HFF-Myc (cell line): Measurements from ENCODE around the gene ENTPD1.
A peak's percentile ranks its signal among the peaks of the same experiment; 100 is the strongest.

ENCODE experiments used
- DNase-seq: peaks from one replicate; pipeline ENCODE4 v3.0.0-alpha.2; 2011; ENCODE audit warnings: low read depth; ENCODE audit errors: extremely low read depth
- H3K4me3 ChIP-seq: replicated peaks from 2 replicates; pipeline ENCODE4 v1.5.1; 2011; ENCODE audit warnings: low read depth, mild to moderate bottlenecking, control low read depth, low read length
- CTCF ChIP-seq: IDR thresholded peaks from 2 replicates; pipeline ENCODE4 v1.5.1; 2012; ENCODE audit warnings: mild to moderate bottlenecking, low read depth, low read length, control low read depth; ENCODE audit errors: missing control alignments

The ENTPD1 gene

DNA sequence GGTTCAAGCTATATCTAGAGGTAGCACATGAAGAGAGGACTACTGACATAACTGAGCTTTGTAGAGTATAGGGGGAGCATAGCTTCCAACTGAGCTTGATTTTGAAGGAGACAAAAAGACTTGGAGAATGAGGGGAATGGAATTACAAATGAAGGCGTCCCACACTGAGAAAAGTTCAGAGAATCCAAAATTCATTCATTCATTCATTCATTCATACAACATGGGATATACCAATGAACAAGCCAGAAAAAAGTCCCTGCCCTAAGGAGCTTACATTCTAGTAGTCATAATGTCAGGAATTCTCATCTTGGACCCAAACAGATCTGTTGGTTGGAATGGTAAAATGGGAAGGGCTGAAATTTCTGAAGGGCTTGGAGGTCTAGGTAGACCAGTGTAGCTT, 62.0 kb downstream of the ENTPD1 start:
- H3K4me3 ChIP-seq = no peak overlapping the region
- no peak for DNase-seq
- TF ChIP-seq CTCF = no peak

GRCh38 chr10:95818668-95819067, 62.7 kb downstream of the ENTPD1 start:
- H3K4me3 ChIP-seq = no peak overlapping the region
- peak; percentile 71 for DNase-seq
- TF ChIP-seq CTCF = no peak

DNA sequence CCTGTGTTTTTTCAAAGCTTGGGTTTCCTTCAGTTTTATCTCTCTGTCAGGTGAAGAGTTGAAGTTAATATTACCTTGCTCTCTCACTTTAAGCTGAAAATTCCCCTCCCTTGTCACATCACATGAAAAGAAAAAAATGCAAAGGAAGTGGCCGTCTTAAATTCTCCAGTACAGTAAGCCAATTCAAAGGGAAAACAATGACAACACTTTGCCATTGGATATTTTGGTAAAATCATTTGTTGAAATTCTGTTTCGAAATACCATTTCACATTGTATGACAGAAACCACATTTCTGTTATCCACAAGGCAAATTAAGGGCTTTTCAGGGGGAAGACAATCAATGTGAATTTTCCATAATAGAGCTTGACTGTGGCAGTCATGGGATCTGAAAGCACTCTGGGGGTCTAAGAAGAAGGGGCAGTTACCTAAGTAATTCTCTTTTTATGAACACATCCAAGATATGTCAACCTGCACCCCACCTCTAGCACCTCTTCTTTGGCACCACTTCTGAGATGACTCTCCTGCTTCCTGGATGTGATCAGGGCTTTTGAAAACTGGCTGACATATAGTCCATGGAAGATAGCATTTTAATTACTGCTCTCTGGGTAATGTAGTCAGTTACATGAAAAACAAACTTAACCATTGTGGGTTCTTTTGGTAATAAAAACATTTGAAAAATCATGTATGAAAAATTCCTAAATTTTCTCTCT, 63.8 kb downstream of the ENTPD1 start:
- TF ChIP-seq CTCF = no peak
- DNase-seq = no peak
- H3K4me3 ChIP-seq = no peak overlapping the region

DNA sequence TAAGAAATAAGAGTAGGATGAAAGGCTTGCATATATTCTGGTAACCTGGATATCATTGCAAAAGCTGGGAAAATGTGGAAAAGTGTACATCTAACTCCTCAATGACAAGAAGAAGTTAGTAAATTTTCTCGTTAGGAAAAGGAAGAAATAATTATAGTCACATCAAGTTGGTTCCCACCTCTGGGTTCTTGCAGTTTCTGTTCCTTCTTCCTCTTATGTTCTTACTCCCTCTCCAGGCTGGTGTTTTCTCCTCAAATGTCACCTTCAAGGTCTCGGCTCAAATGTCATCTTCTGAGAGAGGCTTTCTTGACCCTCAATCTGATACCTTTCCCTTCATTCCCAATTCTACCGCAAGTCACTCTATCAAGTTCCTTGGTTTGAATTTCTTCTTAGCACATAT, 64.4 kb downstream of the ENTPD1 start:
- no peak for DNase-seq
- H3K4me3 ChIP-seq = no peak overlapping the region
- no peak for TF ChIP-seq CTCF

DNA sequence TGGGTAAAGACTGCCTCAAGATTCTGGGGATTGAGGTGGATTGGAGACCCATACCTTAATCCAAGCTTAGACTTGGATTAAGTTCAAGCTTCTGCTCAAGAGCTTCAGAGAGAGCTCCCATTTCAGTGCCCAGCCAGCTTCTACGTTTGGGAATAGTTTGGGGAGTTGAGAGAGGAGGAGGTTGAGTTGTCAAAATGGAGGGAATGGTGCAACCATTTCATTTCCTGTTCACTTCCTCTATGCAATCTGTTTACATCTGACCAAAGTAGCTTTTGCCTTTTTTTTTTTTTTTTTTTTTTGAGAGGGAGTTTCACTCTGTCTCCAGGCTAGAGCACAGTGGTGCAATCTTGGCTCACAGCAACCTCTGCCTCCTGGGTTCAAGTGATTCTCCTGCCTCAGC, 65.8 kb downstream of the ENTPD1 start:
- H3K4me3 ChIP-seq = no peak overlapping the region
- no peak for DNase-seq
- TF ChIP-seq CTCF = no peak

DNA sequence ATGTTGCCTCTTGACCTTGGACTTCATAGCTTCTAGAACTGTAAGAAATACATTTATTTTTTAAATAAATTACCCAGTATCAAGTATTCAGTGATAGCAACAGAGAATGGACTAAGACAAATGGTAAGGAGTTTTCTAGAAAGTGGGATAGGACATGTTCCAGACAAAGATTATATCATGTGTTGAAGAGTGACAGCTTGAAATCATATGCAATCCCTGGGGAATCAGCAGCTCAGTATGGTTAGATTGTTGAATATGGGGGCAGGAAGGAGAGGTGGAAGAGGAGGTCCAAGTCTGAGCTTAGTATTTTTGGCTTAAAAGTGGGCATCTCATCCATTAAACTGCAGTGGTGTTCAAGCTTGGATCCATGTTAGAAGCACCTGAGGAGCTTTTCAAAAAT, 74.1 kb downstream of the ENTPD1 start:
- no peak overlapping the region for H3K4me3 ChIP-seq
- no peak for TF ChIP-seq CTCF
- DNase-seq = no peak

DNA sequence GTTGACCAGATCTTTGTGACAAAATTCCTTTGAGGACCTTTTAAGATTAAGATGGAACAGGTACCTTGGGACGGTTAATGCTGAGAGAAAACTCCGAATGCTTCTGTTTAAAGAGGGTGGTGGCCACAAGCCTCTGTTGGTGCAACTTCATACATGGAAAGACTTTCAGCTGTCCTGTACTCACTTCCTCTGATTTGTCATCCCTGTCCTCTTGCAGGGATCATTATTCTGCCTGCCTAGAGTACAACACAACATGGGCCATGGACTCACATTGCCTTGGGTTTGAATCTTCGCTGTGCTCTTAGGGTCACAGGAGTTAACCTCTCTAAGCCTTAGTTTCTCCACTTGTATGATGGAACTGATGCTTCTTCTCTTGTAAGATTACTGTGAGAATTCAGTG, 75.1 kb downstream of the ENTPD1 start:
- H3K4me3 ChIP-seq = no peak overlapping the region
- DNase-seq = no peak
- TF ChIP-seq CTCF = no peak
